ENCODE data around the gene ATP1B1.

Gene ATP1B1

DNA sequence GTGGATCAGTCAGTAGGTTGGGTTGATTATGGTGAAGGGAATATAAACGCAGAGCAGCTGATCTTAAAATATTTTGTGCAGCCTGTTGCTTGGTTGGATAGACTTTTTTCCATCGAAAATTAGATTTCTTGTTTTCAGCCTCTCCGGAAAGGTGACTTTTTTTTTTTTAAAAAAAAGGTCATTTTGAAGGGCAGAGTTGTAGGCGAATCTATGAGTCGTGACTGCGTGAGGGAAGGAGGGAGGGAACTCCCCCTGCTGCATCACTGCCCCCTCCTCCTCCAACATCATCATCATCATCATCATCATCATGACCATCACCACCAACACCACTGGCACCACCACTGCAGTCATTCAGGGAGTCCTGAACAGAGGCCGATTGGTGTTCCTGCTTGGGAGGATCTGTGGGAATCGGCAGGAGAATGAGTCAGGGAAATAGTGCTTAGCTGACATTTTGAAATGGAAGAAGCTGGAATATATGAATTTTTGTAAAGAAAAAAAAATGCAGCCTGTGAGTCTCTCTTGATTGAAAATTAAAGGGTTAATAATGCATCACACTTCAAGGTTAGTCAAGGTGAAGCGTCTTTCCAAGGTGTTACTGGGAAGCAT, 1.2 kb downstream of the ATP1B1 start:
- TF ChIP-seq TAF1 (IDR thresholded peaks at IDR 0.05; ENCODE audit: borderline replicate concordance, insufficient read depth, low read length) (no peak), SIN3A (IDR thresholded peaks at IDR 0.05; ENCODE audit: borderline replicate concordance, insufficient read depth, low read length) (no peak), FOXP2 (optimal IDR thresholded peaks at IDR 0.05; ENCODE audit: borderline replicate concordance, extremely low read depth, extremely low read length, insufficient read depth) (no peak)
- TF ChIP-seq, protein P1, sequence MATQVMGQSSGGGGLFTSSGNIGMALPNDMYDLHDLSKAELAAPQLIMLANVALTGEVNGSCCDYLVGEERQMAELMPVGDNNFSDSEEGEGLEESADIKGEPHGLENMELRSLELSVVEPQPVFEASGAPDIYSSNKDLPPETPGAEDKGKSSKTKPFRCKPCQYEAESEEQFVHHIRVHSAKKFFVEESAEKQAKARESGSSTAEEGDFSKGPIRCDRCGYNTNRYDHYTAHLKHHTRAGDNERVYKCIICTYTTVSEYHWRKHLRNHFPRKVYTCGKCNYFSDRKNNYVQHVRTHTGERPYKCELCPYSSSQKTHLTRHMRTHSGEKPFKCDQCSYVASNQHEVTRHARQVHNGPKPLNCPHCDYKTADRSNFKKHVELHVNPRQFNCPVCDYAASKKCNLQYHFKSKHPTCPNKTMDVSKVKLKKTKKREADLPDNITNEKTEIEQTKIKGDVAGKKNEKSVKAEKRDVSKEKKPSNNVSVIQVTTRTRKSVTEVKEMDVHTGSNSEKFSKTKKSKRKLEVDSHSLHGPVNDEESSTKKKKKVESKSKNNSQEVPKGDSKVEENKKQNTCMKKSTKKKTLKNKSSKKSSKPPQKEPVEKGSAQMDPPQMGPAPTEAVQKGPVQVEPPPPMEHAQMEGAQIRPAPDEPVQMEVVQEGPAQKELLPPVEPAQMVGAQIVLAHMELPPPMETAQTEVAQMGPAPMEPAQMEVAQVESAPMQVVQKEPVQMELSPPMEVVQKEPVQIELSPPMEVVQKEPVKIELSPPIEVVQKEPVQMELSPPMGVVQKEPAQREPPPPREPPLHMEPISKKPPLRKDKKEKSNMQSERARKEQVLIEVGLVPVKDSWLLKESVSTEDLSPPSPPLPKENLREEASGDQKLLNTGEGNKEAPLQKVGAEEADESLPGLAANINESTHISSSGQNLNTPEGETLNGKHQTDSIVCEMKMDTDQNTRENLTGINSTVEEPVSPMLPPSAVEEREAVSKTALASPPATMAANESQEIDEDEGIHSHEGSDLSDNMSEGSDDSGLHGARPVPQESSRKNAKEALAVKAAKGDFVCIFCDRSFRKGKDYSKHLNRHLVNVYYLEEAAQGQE (IDR thresholded peaks at IDR 0.05; ENCODE audit: insufficient read depth in 1 of 2, low read depth in 2 of 2, low read length in 2 of 2), result no peak

DNA sequence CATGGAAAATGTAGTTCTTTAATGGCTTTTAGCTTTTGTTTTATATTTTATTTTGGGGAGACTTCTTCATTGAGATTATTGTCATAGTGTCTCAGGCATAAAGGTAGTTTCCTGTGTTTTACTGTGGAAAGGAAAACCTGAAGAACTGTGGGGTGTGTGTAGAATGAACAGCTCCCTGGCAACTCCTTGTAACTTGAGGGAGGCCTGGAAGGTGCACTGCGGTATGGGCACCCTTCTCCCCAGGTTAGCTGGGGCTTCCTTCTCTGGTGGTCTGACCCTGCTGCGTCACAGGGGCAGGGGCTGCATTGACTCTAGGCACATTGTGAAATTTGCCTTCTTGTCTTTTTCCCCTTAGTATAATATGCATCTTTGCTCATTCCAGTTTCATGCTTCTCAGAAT, 1.7 kb downstream of the ATP1B1 start:
- TF ChIP-seq FOXP2 (optimal IDR thresholded peaks at IDR 0.05; ENCODE audit: borderline replicate concordance, extremely low read depth, extremely low read length, insufficient read depth), result no peak
- TF ChIP-seq SIN3A (IDR thresholded peaks at IDR 0.05; ENCODE audit: borderline replicate concordance, insufficient read depth, low read length), result no peak
- TF ChIP-seq POLR2AphosphoS5 (IDR thresholded peaks at IDR 0.05; ENCODE audit: low read depth, low read length), result no peak
- TF ChIP-seq, protein P1 (IDR thresholded peaks at IDR 0.05; ENCODE audit: insufficient read depth in 1 of 2, low read depth in 2 of 2, low read length in 2 of 2), result no peak
- TF ChIP-seq TAF1 (IDR thresholded peaks at IDR 0.05; ENCODE audit: borderline replicate concordance, insufficient read depth, low read length), result no peak

DNA sequence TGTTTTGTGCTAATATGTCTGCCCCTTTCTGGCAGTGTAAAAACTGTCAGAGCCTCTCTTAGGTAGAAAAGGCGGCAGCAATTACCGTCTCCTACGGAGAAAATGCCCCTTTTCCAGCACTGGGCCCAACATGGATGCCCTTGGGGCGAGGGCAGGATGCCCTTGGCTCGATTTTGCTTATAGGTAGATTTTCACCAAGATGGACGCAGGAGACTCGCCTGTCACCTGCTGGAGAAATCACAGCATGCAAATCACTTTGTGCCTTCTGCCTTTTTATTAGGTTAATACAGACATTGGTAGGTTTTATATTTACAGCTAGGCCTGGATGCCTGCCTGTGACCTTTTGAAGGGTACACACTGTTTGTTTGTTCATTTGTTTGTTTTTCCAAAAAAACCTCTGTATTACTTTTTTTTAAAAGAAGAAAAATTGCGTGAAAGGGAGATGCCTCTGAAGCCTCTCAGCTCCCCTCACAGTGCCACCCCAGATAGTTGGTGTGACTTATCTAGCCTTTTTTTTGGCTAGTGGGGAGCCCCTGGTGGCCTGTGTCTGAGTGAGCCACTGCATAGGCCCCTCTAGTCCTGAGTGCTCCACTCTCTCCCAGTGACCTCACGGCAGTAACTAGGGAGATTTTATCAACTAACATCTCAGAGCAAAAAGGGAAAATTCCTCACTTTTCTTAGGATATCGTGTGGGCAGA, 2.5 kb downstream of the ATP1B1 start:
- no peak for TF ChIP-seq TAF1 (IDR thresholded peaks at IDR 0.05; ENCODE audit: borderline replicate concordance, insufficient read depth, low read length)
- TF ChIP-seq POLR2AphosphoS5 (IDR thresholded peaks at IDR 0.05; ENCODE audit: low read depth, low read length), result no peak
- no peak for TF ChIP-seq FOXP2 (optimal IDR thresholded peaks at IDR 0.05; ENCODE audit: borderline replicate concordance, extremely low read depth, extremely low read length, insufficient read depth)
- TF ChIP-seq, protein P1 (IDR thresholded peaks at IDR 0.05; ENCODE audit: insufficient read depth in 1 of 2, low read depth in 2 of 2, low read length in 2 of 2), result no peak
- no peak for TF ChIP-seq SIN3A (IDR thresholded peaks at IDR 0.05; ENCODE audit: borderline replicate concordance, insufficient read depth, low read length)

DNA sequence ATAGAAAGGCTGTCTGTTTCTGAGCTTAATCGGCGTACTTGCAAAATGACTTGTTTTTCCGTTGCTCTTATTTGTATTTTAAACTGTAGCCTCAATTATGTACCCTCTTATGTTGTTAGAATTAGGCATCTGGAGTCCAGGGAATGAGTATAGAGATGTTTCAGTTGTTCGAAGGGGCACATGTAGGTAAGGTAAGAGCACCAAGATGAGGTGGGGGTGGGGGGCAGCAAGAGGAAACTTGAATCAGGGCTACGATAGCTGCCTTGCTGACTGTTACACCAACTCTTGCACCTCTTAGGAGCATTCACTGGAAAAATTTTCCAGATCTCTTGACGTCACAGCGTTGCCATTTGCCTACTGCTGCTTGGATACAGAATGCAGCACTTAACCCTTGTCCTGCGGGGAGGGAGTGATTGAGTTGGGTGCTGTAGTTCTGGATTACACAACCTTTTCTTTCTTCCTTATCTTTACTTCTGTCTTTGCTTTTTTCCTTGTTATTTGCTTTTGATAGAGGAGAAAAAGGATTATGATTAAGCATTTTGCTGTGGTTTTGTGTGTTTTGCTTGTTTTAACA, 3.2 kb downstream of the ATP1B1 start:
- TF ChIP-seq SIN3A (IDR thresholded peaks at IDR 0.05; ENCODE audit: borderline replicate concordance, insufficient read depth, low read length), result no peak
- no peak for TF ChIP-seq FOXP2 (optimal IDR thresholded peaks at IDR 0.05; ENCODE audit: borderline replicate concordance, extremely low read depth, extremely low read length, insufficient read depth)
- no peak for TF ChIP-seq POLR2AphosphoS5 (IDR thresholded peaks at IDR 0.05; ENCODE audit: low read depth, low read length)
- no peak for TF ChIP-seq TAF1 (IDR thresholded peaks at IDR 0.05; ENCODE audit: borderline replicate concordance, insufficient read depth, low read length)
- TF ChIP-seq, protein P1 (IDR thresholded peaks at IDR 0.05; ENCODE audit: insufficient read depth in 1 of 2, low read depth in 2 of 2, low read length in 2 of 2), result no peak

Data from PFSK-1 (cell line).